ENCODE data around the gene FAM221B.

Gene FAM221B

GRCh38 chr9:35845824-35846771 is 17.6 kb upstream of the FAM221B start:
- no peak for DNase-seq

- DNase-seq: peak; percentile 84
Observed at GRCh38 chr9:35844628-35845270, 16.2 kb upstream of the FAM221B start.

GRCh38 chr9:35842795-35843194 is 14.3 kb upstream of the FAM221B start:
- no peak for DNase-seq

GRCh38 chr9:35842020-35842745 is 13.7 kb upstream of the FAM221B start:
- no peak for DNase-seq

GRCh38 chr9:35841645-35841900 is 13.0 kb upstream of the FAM221B start:
- DNase-seq: no peak

- DNase-seq: no peak
Observed at GRCh38 chr9:35840881-35841644, 12.5 kb upstream of the FAM221B start.

GRCh38 chr9:35839926-35840325 is 11.4 kb upstream of the FAM221B start:
- DNase-seq: no peak

- no peak for DNase-seq
Observed at GRCh38 chr9:35836595-35836994, 8.1 kb upstream of the FAM221B start.

- no peak for DNase-seq
Observed at GRCh38 chr9:35835766-35836165, 7.2 kb upstream of the FAM221B start.

GRCh38 chr9:35835216-35835632 is 6.7 kb upstream of the FAM221B start:
- peak; percentile 60 for DNase-seq

- no peak for DNase-seq
Observed at GRCh38 chr9:35834260-35835215, 6.0 kb upstream of the FAM221B start.

- DNase-seq: no peak
Observed at GRCh38 chr9:35832814-35833213, 4.3 kb upstream of the FAM221B start.

- DNase-seq: no peak
Observed at GRCh38 chr9:35831040-35831439, 2.5 kb upstream of the FAM221B start.

- no peak for DNase-seq
Observed at GRCh38 chr9:35829764-35830096, 1.2 kb upstream of the FAM221B start.

- peak; percentile 98 for DNase-seq
Observed at GRCh38 chr9:35829084-35829763, 692 bp upstream of the FAM221B start, which contains the start of gene TMEM8B. TSS of gene TMEM8B (plus strand) at chr9:35829228. CDS start at chr9:35829448, 220 bp downstream.

GRCh38 chr9:35827486-35827885 is 1.0 kb downstream of the FAM221B start:
- DNase-seq: no peak

- DNase-seq: peak; percentile 89
Observed at GRCh38 chr9:35826071-35826701, 2.3 kb downstream of the FAM221B start.

GRCh38 chr9:35822926-35823325 is 5.6 kb downstream of the FAM221B start:
- no peak for DNase-seq

- peak; percentile 22 for DNase-seq
Observed at GRCh38 chr9:35820076-35820475, 8.5 kb downstream of the FAM221B start.

- DNase-seq: no peak
Observed at GRCh38 chr9:35818341-35818740, 10.2 kb downstream of the FAM221B start.

GRCh38 chr9:35816708-35817107 is 11.8 kb downstream of the FAM221B start:
- DNase-seq: no peak

All from hematopoietic multipotent progenitor cell treated with erythropoietin and hydrocortisone succinate and interleukin-3 and kit ligand, for 6 days (in vitro differentiated cells).